ENCODE results near the gene ANKLE1.

ANKLE1 gene

GRCh38 chr19:17307876-17308377, 26.2 kb downstream of the ANKLE1 start:
- DNase-seq (ENCODE audit: low spot score) = no peak

DNA sequence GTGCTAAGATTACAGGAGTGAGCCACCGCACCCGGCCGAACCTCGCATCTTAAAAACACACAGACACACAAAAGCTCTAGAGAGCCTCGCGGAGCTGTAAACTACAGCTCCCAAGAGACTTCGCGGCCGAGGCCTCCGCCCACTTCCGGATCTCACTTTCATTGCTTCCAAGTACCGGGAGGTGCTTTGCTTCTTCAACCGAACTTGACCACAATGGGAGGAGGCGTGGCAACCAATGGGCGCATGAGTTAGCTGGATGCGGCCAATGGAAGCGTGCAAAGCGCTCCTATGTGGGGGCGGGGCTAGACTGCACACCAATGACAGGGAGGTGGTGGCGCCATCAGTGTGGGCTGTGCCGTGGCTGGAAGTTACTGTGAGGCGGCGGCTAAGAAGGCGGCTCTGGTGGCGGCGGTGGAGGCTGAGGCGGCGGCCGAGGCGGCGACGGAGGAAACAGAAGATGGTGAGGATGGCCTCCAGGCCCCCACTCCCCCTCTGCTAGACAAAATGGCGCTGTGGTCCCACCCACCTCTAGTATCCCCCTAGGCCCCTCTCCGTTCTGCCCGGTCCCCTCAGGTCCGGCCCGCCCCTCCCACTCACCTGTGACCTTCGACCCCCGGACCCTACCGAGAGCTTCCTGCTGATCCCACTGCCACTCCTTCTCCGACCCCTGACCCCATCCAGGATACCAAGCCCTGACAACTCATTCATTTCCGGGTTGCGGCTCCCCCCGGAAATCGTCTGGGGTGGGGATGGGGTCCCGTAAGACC, 27.7 kb downstream of the ANKLE1 start, which contains the start of gene DDA1:
DDA1 (plus strand) TSS at position 366 of the 767 bp plus-strand sequence; CDS start at position 458, 92 bp downstream.
- DNase-seq (ENCODE audit: low spot score) = peak; percentile 100

DNA sequence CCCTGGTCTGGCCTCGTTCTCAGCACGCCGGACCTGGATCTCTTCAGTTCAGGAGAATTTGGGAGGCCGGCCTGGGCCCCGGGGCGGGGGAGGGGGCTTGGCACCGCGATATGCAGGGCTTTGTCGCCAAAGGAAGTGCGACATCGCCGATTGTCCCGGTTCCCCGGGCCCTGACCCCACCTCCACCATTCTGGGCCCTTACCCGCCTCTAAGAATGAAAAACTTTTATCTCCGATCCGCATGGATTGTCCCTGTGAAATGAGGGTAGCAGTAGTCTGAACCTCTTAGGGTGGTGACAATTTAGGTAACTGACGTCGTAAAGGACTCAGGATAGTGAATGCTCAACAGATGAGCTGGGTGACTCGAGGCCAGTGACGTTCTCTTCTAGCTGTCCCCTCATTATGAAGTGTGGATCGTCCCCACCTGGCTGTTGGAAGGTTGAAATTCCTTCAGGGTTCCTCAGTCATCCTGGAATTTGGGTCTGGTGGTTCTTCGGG, 28.3 kb downstream of the ANKLE1 start:
- DNase-seq (ENCODE audit: low spot score) = no peak

DNA sequence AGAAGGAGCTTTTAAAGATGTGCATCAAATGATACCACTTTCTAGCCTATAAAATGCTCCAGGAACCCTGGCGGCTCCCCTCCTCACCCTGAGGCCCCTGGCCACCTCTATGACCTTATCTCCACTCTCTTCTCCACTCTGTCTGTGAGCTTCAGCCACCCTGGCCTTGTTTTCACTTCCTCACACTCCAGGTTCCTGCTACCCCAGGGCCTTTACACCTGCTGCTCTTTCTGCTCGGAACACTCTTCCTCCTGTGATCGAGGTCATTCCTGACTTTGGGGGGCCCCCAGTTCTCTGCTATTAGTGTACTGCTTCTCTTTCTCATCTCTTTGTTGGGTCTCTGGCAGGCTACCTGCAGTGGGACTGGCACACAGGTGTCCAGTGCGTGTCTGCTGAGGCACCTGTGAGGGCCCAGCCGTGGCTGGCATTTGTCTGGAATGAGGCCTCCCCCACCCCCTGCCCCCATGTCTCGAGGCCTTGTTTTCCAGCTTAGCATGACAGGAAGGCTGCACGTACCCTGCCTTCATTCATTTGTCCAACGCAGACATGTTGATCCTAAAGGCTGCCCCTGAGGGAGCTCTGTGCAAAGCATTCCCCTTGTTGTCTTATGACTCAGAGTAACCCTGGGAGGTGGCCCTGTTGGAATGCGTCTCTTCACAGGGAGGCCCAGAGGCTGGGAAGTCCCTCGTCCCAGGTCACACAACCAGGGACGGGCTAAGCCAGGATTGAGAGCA, 29.9 kb downstream of the ANKLE1 start:
- DNase-seq (ENCODE audit: low spot score) = no peak

- no peak for DNase-seq (ENCODE audit: low spot score)
These were observed 30.8 kb downstream of the ANKLE1 start for GRCh38 chr19:17312189-17313113.

DNA sequence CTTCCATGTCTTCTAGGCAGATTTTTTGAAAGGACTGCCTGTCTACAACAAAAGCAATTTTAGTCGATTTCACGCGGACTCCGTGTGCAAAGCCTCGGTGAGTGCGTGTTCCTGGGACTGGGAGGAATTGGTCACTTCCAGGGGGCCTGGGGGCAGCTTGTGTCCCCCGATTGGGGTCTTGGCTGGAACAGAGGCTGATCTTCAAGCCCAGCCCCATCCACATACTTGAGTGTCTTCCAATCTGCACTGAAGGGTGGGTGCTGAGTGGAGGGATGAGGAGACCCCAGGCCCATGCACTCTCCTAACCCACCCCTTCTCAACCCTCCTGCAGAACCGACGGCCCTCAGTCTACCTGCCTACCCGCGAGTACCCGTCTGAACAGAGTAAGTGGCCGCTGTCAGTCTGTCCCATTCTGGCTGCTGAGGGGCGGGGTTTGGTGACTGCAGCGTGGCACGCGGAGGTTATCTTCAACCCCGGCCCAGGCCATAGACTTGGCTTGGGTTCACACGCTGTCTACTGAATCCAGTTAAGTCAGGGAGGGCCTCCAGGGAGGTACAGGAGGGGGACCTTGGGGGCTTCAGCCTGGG, 32.4 kb downstream of the ANKLE1 start:
- no peak for DNase-seq (ENCODE audit: low spot score)

GRCh38 chr19:17318966-17319365, 37.3 kb downstream of the ANKLE1 start:
- DNase-seq (ENCODE audit: low spot score) = no peak

DNA sequence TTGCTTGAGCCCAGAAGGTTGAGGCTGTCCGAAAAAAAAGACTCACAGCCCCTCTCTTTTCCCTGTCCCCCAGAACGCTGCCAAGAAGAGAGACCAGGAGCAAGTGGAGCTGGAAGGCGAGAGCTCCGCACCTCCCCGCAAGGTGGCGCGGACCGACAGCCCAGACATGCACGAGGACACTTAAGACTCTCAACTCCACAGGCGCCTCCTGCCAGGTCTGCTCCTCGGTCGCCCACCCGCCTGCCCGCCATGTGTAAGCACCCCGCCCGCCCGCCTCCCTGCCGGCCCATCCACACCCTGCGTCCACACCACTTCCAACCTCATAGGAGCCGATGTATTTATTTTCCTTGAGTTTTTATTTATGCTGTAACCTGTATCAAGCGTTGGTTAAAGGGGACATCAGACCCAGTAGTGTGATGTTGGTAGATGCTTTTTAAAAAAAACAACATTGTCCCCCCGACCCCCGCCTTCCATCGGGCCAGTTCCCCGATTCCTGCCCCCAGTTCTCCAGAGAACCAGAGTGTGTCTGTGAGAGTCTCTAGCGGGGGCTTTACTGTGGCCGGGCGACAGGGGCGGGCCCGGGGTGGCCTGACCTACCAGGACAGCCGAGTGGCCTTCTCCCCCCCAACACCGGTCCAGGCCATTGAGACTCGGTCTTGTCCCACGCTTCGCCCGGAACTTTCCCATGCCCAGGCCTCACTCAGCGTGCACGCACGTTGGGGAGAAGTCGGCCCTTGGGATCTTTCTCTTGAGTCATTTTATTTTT, 38.0 kb downstream of the ANKLE1 start:
- no peak for DNase-seq (ENCODE audit: low spot score)

GRCh38 chr19:17320435-17320834, 38.7 kb downstream of the ANKLE1 start:
- no peak for DNase-seq (ENCODE audit: low spot score)

DNA sequence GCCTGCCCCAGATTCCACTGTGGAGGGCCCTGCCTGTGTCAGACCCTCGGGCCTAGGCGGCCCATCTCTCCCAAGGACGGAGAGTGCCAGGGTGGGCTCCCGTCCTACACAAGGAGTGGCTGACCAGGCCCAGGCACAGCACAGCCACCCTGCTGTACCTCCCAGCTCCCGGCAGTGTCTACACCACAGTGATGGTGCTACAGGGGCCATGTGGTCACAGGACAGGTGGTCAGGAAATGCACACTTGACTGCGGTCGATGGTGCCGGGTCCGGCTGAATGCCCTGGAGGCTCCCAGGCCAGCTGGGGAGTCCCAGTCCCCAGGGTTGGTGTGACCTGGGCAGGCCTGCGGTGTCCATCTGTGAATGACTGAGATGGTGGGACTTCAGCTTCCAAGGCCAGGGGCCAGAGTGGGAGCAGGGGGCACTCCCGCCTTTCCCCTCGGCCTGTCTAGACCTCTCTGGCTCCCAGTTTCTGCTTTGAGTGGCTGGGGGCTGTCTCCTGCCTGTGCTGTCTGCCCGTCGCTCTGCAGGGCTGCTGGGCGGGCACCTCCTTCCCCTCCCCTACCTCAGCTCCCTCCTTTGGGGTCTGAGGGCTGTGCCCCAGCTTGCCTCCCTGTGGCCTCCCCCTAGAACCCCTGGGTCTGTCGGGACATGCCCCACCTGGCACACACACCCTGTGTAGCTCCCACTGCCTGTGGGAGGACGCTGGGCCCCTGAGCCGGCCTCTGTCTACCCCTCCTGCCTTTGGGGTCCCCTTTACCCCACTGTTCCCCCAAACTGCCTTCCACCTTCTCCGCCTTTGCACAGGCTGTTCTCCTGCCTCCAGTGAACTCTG, 40.2 kb downstream of the ANKLE1 start:
- DNase-seq (ENCODE audit: low spot score) = no peak

DNA sequence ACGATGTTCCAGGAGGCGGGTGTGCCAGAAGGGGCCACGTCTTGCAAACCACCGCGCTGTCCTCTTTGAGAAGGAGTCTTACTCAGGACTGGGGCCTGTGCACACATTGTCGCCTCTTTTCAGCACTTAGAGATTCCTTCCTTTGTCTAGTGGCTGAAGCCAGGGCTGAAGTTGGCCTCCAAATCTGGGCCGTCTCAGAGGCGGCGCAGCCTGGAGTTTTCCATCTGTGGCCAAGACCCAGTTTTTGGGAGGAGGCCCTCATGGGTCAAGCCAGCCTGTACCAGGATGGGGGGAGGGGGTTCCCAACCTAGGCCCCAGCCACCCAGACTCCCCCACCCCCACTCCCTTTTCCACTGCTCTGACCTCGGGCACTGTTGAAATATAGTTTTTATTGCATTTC, 41.2 kb downstream of the ANKLE1 start:
- peak; percentile 57 for DNase-seq (ENCODE audit: low spot score)

DNA sequence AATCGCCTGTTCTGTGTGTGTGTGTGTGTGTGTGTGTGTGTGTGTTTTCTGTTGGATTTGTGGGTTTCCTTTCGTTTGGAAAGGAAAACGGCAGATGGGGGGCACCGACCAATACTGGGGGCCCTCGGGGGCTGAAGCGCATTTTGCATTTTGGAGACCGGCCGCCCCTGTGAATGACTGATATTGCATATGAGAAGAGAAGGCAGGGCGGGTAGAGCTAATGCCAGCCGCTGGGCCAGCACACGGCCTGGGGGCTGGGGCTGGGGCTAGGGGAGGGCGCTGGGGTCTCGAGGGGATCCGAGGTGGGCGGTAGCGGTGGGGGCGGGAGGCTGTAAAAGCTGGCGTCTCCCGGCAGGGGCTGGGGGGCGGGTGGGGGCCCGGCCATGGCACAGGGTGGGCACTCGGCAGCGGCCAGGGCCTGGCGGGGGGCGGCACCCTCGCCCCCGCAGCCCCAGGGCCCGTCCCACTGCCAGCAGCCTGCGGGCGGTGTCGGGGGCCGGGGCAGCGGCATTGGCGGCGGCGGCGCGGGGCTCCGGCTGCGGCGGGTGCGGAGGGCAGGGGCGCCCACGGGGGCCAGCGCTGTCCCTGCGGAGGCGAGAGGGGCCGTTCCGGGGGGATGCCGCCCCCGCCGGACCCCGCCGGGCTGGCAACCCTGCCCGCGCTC, 41.7 kb downstream of the ANKLE1 start:
- no peak for DNase-seq (ENCODE audit: low spot score)

DNA sequence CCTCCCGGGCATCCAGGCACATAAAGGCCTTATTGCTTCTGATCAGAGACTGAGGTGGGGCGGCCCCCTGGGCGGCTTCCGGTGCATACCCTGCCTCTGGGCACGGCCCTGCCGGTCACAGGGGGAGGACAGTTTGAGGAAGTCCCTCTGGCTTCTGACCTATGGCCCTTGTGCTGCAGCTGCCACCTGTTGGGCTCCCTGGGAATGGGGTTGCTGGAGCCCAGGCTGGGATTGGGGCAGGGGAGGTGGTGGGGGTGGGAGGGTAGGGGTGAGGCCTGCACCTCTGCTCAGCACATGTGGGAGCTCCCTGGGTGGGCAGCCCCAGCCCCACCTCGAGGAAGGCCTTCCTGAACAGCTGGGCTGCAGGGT, 42.2 kb downstream of the ANKLE1 start:
- no peak for DNase-seq (ENCODE audit: low spot score)

DNA sequence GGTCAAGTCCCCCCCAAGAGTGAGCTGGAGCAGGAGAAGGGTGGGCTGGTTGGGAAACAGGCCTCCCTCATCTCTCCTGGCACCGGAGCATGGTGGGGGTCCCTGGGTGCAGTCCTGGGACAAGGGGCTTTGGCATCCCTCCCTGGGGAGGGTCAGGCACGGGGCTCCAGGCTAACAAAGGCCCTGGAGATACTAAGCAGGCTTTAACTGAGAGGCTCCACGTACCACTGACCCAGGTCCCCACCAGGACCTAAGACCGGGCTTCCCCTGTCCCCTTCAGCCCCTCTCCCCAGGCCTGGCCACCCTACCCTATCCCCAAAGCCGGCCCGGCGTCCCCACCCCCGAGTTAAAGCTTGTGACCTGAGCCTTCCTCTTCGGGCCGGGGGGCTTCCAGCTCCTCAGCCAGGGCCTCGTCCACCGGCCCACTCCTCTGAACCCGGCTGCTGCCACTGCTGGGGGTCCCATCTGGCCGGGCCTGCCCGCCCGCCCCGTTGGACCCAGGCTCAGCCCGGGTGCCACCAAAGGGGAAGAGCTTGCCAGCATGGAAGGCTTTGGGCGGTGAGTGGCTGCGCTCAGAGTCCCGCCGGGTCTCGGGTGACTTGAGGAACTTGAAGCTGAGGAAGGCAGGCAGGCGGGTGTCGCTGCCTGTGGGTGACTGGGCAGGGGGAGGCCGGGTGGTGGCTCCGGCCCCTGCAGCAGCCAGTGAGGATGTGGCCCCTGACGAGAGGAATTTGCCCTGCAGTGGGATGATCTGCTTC, 42.8 kb downstream of the ANKLE1 start:
- no peak for DNase-seq (ENCODE audit: low spot score)

DNA sequence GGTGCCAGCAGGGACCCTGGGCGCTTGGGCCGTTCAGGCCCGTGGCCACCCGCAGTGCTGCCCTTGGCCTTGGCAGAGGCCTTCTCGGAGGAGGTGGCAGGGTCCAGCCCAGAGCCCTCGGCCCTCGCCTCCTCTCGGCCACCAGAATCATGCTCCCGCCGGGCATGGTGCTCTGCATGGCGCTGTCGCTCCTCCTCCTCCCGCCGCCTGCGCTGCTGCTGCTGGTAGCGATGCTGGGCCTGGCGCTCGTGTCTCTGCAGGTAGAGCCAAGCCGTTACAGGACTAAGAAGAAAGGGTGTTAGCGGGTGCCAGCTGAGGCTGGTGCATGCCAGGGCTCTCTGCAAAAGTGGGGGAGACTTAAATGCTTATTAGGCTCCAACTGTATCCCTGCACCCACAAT, 43.4 kb downstream of the ANKLE1 start:
- DNase-seq (ENCODE audit: low spot score) = no peak

- DNase-seq (ENCODE audit: low spot score) = peak; percentile 79
These were observed 44.3 kb downstream of the ANKLE1 start for GRCh38 chr19:17325881-17326594.

DNA sequence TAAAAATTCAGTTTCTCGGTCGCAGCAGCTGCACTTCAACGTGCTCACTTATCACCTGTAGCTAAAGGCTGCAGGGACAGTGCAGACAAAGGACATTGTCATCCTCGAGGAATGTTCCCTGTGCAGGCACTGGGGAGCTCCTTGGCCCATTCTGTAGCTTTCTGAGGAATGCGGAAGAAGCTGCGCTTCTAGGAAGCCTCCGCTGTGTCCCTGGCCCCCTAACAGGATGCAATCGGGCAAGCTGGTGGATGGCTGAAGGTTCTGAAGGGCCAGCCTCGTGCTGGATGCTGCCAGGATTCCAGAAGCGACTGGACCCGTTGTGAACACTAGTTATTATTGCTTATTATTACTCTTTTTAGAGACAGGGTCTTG, 44.9 kb downstream of the ANKLE1 start:
- DNase-seq (ENCODE audit: low spot score) = no peak

GRCh38 chr19:17327068-17327653, 45.5 kb downstream of the ANKLE1 start:
- no peak for DNase-seq (ENCODE audit: low spot score)

All from Ammon's horn (tissue), 1 donor.